Lower leg skin (tissue), 3 donors: Measurements from ENCODE around the gene AAGAB.

Experiments
- CTCF ChIP-seq, 3 donors: fragments of 450-650 bp; IDR thresholded peaks; one replicate each; pipeline ENCODE4 v1.5.1; 2016; ENCODE audit warnings: antibody characterized with exemption in 3 of 3, mild to moderate bottlenecking in 3 of 3, moderate library complexity in 2 of 3
- POLR2A ChIP-seq, 2 donors: fragments of 450-650 bp; IDR thresholded peaks; one replicate each; pipeline ENCODE4 v1.6.1; 2016 to 2017; ENCODE audit warnings: antibody characterized with exemption in 2 of 2, mild to moderate bottlenecking in 1 of 2, moderate library complexity in 1 of 2

- TF ChIP-seq POLR2A (IDR thresholded peaks at IDR 0.05) (no peak), CTCF (IDR thresholded peaks at IDR 0.05) (no peak)
These were observed 78.8 kb downstream of the AAGAB start for GRCh38 chr15:67175643-67176071.
